Ammon's horn (tissue), 1 donor: Measurements from ENCODE around the gene TIE1.
"Not testable (repeated sequence)": the region's sequence is repeated elsewhere in the genome, so short reads cannot be mapped to it uniquely, and the experiment has no call there.

ENCODE experiments used
- DNase-seq: peaks from one replicate; pipeline ENCODE4 v3.0.0-alpha.2; 2016; ENCODE audit warnings: low spot score

The TIE1 gene

DNA sequence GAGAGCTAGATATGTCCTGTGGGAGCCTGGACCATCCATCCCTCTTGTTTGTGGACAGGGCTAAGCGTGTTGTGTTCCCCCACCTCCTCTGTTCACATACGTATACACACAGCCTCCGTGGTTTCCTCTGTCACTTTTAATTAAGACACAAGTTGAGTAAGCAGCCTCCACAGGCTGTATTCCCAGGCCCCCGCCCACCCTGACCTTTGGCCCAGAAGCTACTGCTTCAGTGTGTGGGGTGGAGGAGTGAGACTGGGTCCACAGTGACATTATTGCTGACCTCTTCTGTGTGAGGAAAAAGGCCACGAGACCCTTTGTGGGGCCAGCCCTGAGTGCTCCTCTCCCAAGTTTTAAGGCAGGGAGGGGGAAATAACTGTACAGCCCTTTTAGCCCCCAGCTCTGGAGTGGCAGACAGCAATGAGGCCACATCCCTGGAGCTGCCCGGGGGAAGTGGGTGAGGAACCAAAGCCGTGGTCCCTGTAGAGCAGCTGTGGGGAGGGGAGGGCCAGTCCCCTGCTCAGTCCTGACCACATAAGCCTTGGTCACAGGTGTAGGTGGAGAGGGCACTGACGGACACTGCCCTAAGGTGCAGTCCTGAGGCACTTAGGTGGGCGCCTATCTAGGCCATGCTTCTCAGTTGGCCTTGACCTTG, 62.6 kb downstream of the TIE1 start:
- DNase-seq, result no peak

DNA sequence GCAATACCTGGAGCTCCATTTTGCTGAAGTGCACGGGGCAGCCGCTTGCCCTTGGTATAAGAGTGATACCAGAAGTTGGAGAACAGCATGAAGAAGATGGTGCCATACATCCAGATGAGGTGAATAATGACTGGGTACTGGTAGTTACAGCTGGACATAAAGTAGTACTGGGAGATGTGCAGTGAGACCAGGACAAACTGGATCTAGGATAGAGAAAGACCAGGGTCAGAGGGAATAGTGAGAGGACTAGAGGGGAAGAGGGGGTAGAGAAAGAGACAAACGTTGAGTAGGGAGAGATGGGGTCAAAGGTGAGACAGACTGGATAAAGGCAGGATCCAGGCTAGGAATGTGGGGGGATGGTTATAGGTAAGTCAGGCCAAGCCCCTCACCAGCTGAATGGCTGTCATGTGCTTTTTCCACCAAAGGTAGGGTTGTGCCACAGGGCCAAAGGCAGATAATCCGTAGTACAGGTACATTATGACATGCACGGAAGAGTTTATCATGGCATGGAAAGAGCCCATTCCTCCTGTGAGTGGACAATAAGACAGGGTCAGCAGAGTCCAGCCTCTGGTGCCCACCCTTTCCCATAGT, 63.2 kb downstream of the TIE1 start:
- DNase-seq, result no peak

DNA sequence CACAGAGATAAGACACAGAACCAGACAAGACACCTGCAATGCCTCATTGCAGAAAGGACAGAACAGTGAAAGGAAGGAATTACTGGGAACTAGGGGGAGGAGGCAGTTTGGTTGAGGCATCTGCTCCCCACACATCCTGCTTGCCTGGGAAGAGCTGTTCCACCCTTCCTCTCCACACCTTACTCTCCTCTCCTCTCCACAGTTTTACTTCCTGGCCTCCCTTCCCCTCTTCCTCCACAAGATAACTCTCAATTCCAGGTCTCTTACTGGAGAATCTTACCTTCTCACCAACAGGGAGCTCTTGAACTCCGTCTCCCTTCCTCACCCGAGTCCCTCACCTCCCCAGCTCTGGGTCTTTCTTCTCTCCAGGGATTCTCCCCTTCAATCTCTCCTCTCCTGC, 64.9 kb downstream of the TIE1 start:
- DNase-seq, result no peak

DNA sequence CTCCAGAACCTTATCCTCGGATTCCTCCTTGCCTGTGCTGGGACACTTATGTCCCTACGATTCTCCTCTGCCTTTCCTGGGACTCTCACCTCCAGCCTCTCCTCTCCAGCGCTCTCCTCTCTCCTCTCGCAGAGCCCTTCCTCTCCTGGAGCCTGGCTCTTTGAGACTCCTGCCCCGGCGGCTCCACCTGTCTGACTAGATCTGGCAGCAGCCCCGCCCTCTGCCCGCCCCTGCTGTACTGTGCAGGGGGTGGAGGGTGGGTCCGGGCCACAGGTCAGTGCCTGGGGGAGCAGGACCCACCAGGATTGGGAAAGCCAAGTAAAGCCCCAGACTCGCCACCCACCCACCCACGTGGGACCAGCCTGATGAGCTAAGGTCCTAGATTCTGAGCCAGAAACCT, 65.4 kb downstream of the TIE1 start:
- no peak for DNase-seq

DNA sequence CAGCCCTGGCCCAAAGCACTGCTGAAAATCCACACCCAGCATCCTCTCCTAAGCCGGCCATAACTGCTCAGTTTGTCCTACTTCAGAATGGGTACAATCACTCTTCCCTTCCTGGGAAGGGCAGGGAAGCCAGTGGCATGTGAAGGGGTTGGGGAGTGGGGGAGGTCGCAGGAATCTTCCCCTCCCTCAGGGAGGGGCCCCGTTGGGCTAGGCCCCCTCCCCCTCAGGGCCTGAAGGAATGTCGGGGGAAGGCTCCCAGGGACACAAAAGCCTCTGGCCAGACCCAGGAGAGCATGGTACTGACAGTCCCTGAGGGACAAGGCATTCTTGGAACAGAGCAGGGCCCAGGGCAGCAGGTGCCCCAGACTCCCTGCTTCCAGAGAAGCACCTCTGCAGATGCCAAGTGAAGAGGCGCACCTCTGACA, 65.8 kb downstream of the TIE1 start:
- DNase-seq, result no peak

DNA sequence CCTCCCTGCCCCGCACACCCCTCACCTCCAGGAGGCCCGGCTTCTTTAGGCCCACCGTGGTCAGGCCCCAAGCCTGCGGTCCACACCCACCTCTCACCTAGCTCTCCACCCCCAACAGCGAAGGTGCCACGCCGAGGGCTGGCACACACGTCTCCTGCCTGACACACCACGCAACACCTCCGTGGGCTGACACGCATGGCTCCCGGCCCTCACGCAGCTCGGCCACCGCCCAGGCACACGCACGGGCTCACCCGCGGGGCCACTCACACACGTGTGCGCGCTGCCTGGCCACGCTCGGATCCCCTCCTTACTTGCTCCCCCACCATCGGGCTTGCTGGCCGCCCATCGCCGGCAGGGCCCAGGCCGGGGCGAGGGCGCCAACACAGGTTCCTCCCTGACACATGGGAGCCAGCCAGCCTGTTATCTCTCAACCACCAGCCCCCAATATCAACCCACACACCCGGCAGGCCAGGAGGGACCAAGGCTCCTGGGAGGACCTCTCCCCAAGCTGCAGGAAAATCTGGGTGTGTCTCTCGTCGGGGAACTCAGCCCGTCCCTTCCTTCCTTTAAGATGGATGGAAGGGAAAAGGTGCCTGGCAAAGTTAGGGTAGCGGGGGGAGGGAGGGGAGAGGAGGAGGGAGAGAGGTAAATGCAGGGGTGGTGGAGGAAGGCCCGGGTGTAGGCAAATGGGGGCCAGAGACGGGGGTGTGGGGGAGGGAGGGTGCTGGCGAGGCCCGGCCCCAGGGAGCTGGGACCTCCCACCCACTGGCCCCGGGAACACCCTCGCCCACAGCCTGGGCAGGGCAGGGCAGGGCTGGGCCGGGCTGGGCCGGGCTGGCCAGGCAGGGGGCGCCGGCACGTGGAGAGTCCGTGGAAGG, 66.5 kb downstream of the TIE1 start:
- no peak for DNase-seq

DNA sequence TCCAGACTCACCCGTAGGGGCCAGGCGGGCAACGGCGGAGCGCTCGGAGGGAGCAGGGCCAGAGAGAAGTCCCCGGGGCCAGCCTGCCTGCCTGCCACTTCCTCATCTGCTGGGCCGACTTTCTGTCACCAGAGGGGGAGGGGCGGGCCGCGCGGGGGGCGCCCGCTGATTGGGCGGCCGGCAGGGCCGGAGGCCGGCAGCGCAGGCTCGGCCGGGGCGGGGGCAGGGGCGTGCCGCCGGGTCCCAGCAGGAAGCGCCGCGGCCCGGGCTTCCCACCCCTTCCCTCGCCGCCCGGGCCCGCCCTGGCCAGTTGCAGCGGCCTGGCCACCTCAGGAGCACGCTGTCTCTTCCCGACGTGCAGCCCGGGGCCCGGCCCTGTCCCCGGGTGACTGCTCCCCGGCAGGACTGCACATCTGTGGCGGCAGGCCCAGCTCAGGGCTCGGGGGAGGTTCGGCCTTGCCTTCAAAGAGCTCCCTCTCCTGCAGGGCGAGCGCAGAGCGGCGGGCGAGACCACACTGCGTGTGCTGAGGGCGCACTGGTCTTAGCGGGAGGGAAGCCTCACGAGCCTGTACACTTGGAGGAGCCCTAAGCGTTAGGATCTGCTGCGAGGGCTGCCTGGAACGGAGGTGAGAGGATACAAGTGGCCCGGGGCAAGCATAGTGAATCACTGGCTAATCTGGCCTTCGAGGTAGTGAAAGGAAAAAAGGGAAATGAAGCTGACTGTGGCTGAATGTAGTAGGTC, 67.3 kb downstream of the TIE1 start, which contains the start of gene ELOVL1:
Gene ELOVL1 (minus strand): TSS at position 108 of the 742 bp plus-strand sequence. CDS start 2,402 bp downstream, outside the sequence.
- DNase-seq, result peak; percentile 91

DNA sequence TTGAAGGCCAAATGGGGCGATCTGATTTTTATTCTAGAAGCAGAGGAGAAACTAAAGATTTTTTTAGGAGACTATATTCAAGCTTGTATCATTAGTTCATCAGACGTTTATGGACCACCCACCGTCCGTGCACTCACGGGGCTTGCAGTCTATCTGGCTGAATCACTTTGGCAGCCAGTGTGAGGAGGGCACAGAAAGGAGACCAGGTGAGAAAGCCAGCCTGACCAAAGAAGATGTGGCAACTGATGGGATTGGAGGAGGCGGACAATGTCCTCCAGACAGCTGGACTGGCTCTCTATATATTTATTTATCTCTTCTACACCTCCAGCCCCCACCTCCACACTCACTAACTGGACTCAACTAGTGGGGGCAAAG, 67.9 kb downstream of the TIE1 start:
- DNase-seq, result no peak

DNA sequence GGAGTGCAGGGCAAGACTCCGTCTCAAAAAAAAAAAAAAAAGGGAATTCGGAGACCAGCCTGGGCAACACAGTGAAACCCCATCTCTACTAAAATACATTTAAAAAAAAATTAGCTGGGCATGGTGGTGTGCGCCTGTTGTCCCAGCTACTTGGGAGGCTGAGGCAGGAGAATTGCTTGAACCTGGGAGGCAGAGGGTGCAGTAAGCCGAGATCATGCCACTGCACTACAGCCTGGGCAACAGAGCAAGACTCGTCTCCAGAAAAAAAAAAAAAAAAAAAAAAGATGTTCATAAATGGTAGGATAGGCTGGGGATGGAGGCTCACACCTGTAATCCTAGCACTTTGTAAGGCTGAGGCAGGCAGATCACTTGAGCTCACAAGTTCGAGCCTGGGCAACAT, 69.0 kb downstream of the TIE1 start:
- DNase-seq, result not testable (repeated sequence)

DNA sequence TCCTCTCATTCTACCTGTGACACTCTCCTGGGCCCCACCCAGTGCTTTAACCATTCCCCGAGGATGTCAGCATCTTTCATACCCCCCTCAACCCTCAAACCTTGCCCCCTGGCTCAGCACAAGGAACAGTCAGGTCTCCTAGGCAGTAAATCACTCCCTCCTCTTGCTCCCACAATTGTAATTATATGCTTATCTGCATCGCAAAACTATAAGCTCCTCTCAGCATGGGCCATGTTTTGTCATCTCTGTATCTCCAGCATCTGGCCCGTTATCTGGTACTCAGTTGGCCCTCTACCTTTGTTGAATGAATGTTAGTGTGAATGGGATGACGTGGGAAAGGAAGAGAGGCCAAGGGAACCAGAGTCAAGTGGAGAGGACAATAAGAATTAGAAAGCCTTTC, 69.8 kb downstream of the TIE1 start:
- no peak for DNase-seq

DNA sequence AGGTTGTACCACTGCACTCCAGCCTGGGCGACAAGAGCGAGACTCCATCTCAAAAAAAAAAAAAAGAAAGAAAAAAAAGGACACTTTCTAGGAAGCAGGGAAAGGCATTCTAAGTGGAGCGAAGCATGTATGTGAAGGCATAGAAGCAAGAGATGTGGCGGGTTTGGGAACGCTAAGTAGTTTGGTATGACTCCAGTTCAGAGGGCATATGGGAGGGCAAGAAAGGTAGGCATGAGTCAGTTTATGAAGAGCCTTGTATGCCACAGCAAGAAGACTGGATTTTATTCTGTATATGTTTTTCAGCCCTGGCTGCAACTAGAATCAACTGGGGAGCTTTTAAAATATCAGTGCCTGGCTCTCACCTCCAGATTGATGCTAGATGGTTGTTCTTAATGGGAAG, 71.4 kb downstream of the TIE1 start:
- no peak for DNase-seq
